SK-N-MC (cell line): ENCODE measurements around the gene TARP.
"Not testable (repeated sequence)": the region's sequence is repeated elsewhere in the genome, so short reads cannot be mapped to it uniquely, and the experiment has no call there.

Experiments
- DNase-seq: peaks from one replicate; pipeline ENCODE4 v3.0.0-alpha.2; 2011; ENCODE audit warnings: low read depth, low spot score
- H3K27ac ChIP-seq: fragments of 200-600 bp; sonication (generic); 2 replicates; pipeline ENCODE4 v1.5.1; 2016; ENCODE audit warnings: mixed run types
- H3K36me3 ChIP-seq: fragments of 200-600 bp; sonication (generic); 2 replicates; pipeline ENCODE4 v1.6.1; 2017; ENCODE audit warnings: antibody characterized with exemption, low read length, mixed read lengths; ENCODE audit not compliant: insufficient read depth
- H3K4me3 ChIP-seq: fragments of 200-600 bp; sonication (generic); 2 replicates; pipeline ENCODE4 v1.5.1; 2016
- H3K9ac ChIP-seq: fragments of 200-600 bp; sonication (generic); 2 replicates; pipeline ENCODE4 v1.8.0; 2017; ENCODE audit warnings: mixed run types, mixed read lengths; ENCODE audit not compliant: insufficient read length
- H3K9me3 ChIP-seq: fragments of 200-600 bp; sonication (generic); 2 replicates; pipeline ENCODE4 v1.6.1; 2017; ENCODE audit warnings: low read depth, mild to moderate bottlenecking, antibody characterized with exemption, low read length, moderate library complexity, mixed read lengths
- EZH2 ChIP-seq: fragments of 200-600 bp; sonication (generic); IDR thresholded peaks from one replicate; pipeline ENCODE4 v1.6.1; 2017; ENCODE audit warnings: antibody characterized with exemption
- FOXP2 ChIP-seq: optimal IDR thresholded peaks from 2 replicates; pipeline ENCODE3; 2011; ENCODE audit warnings: mild to moderate bottlenecking, moderate library complexity; ENCODE audit not compliant: insufficient read depth; ENCODE audit errors: extremely low read length, control extremely low read depth
- POLR2AphosphoS5 ChIP-seq: IDR thresholded peaks from 2 replicates; pipeline ENCODE4 v1.6.1; 2012; ENCODE audit warnings: mild to moderate bottlenecking, low read depth, low read length, borderline replicate concordance

Gene TARP

GRCh38 chr7:38283809-38284208 is 10.4 kb upstream of the TARP start:
- Histone ChIP-seq H3K9ac (no peak overlapping the region), H3K4me3 (no peak overlapping the region), H3K27ac (no peak overlapping the region), H3K9me3 (no peaks in the 10 kb centered on the region), H3K36me3 (no peaks in the 10 kb centered on the region)
- TF ChIP-seq EZH2 (no peak), POLR2AphosphoS5 (no peak), FOXP2 (no peak)
- DNase-seq: no peak

DNA sequence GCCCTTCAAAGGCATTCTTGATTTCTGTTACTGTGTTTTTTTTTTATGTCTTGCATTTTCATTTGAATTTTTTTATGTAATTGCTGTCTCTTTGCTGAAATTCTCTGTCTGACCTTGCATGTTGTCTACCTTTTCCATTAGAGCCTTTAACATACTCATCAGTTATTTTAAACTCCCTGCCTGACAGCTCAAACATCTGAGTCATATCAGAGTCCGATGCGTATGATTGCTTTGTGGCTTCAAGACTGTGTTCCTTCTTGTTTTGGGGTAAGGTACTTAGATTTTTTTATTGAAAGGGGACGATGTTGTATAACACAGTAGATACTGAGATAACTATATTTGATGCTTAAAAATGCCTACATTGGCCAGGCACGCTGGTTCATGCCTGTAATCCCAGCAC is 9.7 kb upstream of the TARP start:
- no peak overlapping the region for H3K27ac ChIP-seq
- no peak for DNase-seq
- no peak for TF ChIP-seq POLR2AphosphoS5
- no peak for TF ChIP-seq FOXP2
- no peak for TF ChIP-seq EZH2
- no peak overlapping the region for H3K9ac ChIP-seq
- H3K4me3 ChIP-seq: no peak overlapping the region
- H3K36me3 ChIP-seq: no peaks in the 10 kb centered on the region
- H3K9me3 ChIP-seq: no peaks in the 10 kb centered on the region

GRCh38 chr7:38282081-38282480 is 8.6 kb upstream of the TARP start:
- Histone ChIP-seq H3K27ac (no peak overlapping the region), H3K4me3 (no peak overlapping the region), H3K9me3 (no peaks in the 10 kb centered on the region), H3K36me3 (no peaks in the 10 kb centered on the region), H3K9ac (no peak overlapping the region)
- TF ChIP-seq FOXP2 (no peak), EZH2 (no peak), POLR2AphosphoS5 (no peak)
- DNase-seq: no peak

- no peak for DNase-seq
- H3K9me3 ChIP-seq: no peaks in the 10 kb centered on the region
- no peaks in the 10 kb centered on the region for H3K36me3 ChIP-seq
- H3K4me3 ChIP-seq: no peak overlapping the region
- H3K27ac ChIP-seq: no peak overlapping the region
- no peak for TF ChIP-seq EZH2
- TF ChIP-seq POLR2AphosphoS5: no peak
- H3K9ac ChIP-seq: no peak overlapping the region
These were observed 7.8 kb upstream of the TARP start for GRCh38 chr7:38281266-38281665.

- H3K4me3 ChIP-seq: no peak overlapping the region
- TF ChIP-seq POLR2AphosphoS5: no peak
- TF ChIP-seq EZH2: no peak
- no peak for DNase-seq
- no peaks in the 10 kb centered on the region for H3K36me3 ChIP-seq
- no peaks in the 10 kb centered on the region for H3K9me3 ChIP-seq
- no peak overlapping the region for H3K9ac ChIP-seq
- H3K27ac ChIP-seq: no peak overlapping the region
These were observed 7.3 kb upstream of the TARP start for GRCh38 chr7:38280707-38281106.

DNA sequence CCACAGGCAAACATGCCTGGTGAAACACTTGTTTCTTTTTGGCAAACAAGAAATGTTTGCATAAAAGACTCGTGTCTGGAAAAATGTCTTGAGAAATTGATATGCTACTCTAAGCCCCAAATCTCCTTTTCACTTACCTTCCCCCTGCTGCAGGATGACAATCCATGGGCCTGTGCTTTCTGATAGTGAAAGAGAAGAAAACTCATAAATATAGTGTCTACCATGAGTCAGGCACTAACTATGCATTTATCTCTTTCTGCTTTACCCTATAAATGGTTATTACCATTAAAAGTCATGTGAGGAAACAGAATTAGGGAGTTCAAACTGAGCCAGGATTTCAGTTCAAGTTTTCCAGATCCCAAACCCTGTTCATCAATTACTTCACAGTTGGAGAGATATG is 6.6 kb upstream of the TARP start:
- no peak for DNase-seq
- Histone ChIP-seq H3K9ac (no peak overlapping the region), H3K27ac (no peak overlapping the region), H3K9me3 (no peaks in the 10 kb centered on the region), H3K36me3 (no peaks in the 10 kb centered on the region), H3K4me3 (no peak overlapping the region)
- TF ChIP-seq EZH2 (no peak), POLR2AphosphoS5 (no peak), FOXP2 (no peak)

GRCh38 chr7:38276096-38276877 is 2.9 kb upstream of the TARP start:
- Histone ChIP-seq H3K36me3 (no peaks in the 10 kb centered on the region), H3K9me3 (no peaks in the 10 kb centered on the region), H3K27ac (no peak overlapping the region), H3K9ac (no peak overlapping the region), H3K4me3 (no peak overlapping the region)
- DNase-seq: no peak
- TF ChIP-seq FOXP2: no peak
- TF ChIP-seq EZH2: no peak
- no peak for TF ChIP-seq POLR2AphosphoS5

DNA sequence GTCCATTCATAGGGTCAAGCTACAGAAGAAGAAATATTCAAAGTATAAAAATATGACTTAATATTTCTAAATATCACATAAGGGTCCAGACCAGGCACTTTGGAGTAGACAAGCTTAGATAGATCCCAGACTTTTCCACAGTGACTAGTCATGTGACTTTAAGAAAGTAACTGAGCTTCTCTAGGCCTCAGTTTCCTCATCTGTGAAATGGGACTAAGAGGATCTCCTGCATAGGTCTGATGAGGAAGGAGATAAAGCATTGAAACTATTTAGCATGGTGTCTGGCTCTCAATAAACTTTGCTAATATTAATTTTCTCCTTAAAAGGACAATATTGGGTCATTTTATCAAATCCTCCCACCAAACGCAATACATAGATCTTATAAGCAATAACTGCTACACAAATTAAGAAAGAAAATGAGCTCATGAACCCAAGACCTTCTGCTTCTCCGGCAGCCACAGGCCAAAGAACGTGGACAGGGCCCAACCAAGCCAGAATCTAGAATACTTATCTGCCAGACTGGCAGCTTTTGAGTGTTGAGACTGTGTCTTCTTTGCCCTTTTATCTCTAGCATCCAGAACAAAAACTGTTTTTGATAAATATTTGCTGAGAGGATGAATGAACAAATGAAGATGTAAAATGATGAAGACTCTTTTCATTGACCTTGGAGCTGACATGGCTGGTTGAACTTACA is 1.6 kb upstream of the TARP start:
- no peak overlapping the region for H3K9ac ChIP-seq
- no peak for DNase-seq
- no peak overlapping the region for H3K4me3 ChIP-seq
- H3K9me3 ChIP-seq: no peaks in the 10 kb centered on the region
- no peaks in the 10 kb centered on the region for H3K36me3 ChIP-seq
- H3K27ac ChIP-seq: no peak overlapping the region
- TF ChIP-seq EZH2 (no peak), POLR2AphosphoS5 (no peak), FOXP2 (no peak)

DNA sequence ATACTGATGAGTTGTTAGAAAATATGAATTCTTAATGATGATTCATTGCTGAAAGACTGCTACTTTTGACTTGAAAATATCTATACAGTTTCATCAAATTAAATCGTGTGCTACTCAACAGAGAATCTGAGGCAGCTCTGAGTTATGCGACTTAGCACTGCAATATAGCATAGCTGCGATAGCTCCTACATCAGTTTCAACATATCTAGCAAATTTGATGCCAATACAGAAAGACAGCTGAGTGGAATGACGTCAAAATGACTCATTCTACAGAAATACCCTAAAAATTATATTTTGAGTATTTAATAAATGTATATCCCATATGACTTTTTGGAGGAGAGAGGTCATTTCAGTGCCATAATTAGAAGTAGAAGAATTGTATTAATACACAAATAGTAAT is 1.1 kb upstream of the TARP start:
- Histone ChIP-seq H3K9me3 (no peaks in the 10 kb centered on the region), H3K36me3 (no peaks in the 10 kb centered on the region), H3K9ac (no peak overlapping the region), H3K27ac (no peak overlapping the region), H3K4me3 (no peak overlapping the region)
- no peak for DNase-seq
- TF ChIP-seq FOXP2 (no peak), POLR2AphosphoS5 (no peak), EZH2 (no peak)

DNA sequence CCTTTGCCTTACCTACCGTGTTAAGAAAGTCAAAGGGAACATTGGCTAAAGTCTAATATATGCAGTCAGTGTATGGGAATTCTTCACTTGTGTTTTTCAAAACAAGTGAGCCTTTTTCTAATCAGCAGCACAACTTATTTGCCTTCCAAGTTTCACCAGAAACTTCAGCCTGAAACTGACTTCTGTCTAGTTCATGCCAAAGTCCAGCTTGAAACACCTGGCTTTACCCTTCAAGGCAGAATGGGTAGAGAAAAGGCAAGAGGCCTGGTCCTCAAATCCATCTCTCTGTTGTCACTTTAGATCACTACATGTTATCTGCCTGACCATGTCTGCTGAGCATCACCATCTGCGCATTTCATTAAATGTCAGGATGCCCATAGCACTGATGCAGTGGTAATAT is 3.0 kb downstream of the TARP start:
- H3K36me3 ChIP-seq, H3K9ac ChIP-seq, H3K27ac ChIP-seq, DNase-seq, H3K4me3 ChIP-seq, H3K9me3 ChIP-seq: not testable (repeated sequence)

- DNase-seq, H3K27ac ChIP-seq, H3K4me3 ChIP-seq, H3K9ac ChIP-seq, H3K36me3 ChIP-seq, H3K9me3 ChIP-seq: not testable (repeated sequence)
These were observed 3.6 kb downstream of the TARP start for GRCh38 chr7:38269704-38270346.

DNA sequence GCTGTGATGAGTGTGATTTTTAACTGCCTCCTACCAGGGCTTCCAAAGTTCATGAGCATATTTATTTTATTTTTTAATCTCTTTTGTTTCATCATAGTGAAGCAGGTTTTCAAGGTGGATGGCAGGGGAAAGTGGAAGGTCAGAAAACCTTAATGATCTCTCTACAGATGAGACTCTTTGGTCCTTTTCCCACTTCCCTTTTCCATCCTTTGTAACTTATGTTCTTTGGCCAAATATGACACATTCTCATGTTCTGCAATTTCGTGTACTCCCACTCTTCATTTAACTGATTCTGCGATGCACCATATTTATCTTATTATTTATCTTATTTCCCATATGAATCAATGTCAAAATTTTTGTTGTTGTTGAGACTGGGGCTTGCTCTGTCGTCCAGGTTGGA is 7.5 kb downstream of the TARP start:
- not testable (repeated sequence) for H3K4me3 ChIP-seq, H3K9me3 ChIP-seq, H3K27ac ChIP-seq, H3K36me3 ChIP-seq, DNase-seq, H3K9ac ChIP-seq
